Lower leg skin (tissue), 4 donors: ENCODE data around the gene ELMOD2. TPM values are rescaled to one million over a fixed set of nuclear protein-coding genes. Genes with fewer than 3 reads are reported as not detected.
A peak's percentile ranks its signal among the peaks of the same experiment; 100 is the strongest.

ENCODE experiments used
- DNase-seq, 2 donors: peaks; one replicate each; pipeline ENCODE4 v3.0.0-alpha.2; 2019; ENCODE audit warnings: low spot score in 2 of 2
- H3K4me3 ChIP-seq: fragments of 200-600 bp; sonication (generic); 2 replicates; pipeline ENCODE4 v1.5.1; 2017; ENCODE audit warnings: mild to moderate bottlenecking, low read depth; ENCODE audit not compliant: poor library complexity, severe bottlenecking
- CTCF ChIP-seq, 3 donors: fragments of 450-650 bp; IDR thresholded peaks; one replicate each; pipeline ENCODE4 v1.5.1; 2016; ENCODE audit warnings: antibody characterized with exemption in 3 of 3, mild to moderate bottlenecking in 3 of 3, moderate library complexity in 2 of 3
- POLR2A ChIP-seq, 2 donors: fragments of 450-650 bp; IDR thresholded peaks; one replicate each; pipeline ENCODE4 v1.6.1; 2016 to 2017; ENCODE audit warnings: antibody characterized with exemption in 2 of 2, mild to moderate bottlenecking in 1 of 2, moderate library complexity in 1 of 2
- WGBS, 2 donors: methylation state at CpG; one replicate each; pipeline ENCODE4 v1.1.5; 2018; 5-methylcytosine and 5-hydroxymethylcytosine counted together
- intact Hi-C: fragments of 100-400 bp; cut with DNase I; formaldehyde crosslinking; loops from one replicate; pipeline ENCODE4 v1.15.0; 2023; ENCODE audit warnings: low total_unique reads
- total RNA-seq, 4 donors: library from RNA; depleted of rRNA; stranded (reverse); fragments of >200 nt; gene quantifications; one replicate each; pipeline ENCODE4 v1.1.0, GENCODE V29; 2016

Gene ELMOD2
- total RNA-seq, 4 donors from 2014 or later = 8.3 to 19.9 (median 13.6) TPM

- TF ChIP-seq POLR2A (IDR thresholded peaks at IDR 0.05) = no peak
- no peak for TF ChIP-seq CTCF (IDR thresholded peaks at IDR 0.05)
- WGBS, 2 donors = 86 to 87% methylated on average over 4 of the region's 4 CpGs
- no peak for DNase-seq
- intact Hi-C loops = no loop called here
- no peak overlapping the region for H3K4me3 ChIP-seq
These were observed 10.0 kb downstream of the ELMOD2 start for GRCh38 chr4:140533951-140534480.

GRCh38 chr4:140556372-140557085, 32.6 kb downstream of the ELMOD2 start:
- no peak for DNase-seq
- H3K4me3 ChIP-seq = no peak overlapping the region
- WGBS, 2 donors = 80 to 81% methylated on average over 6 of the region's 6 CpGs
- intact Hi-C loops = no loop called here
- TF ChIP-seq CTCF (IDR thresholded peaks at IDR 0.05) (no peak), POLR2A (IDR thresholded peaks at IDR 0.05) (no peak)

GRCh38 chr4:140557831-140558435, 34.0 kb downstream of the ELMOD2 start:
- DNase-seq = no peak
- 85 to 90% methylated on average over 4 of the region's 4 CpGs for WGBS, 2 donors
- intact Hi-C loops = no loop called here
- TF ChIP-seq POLR2A (IDR thresholded peaks at IDR 0.05) (no peak), CTCF (IDR thresholded peaks at IDR 0.05) (no peak)
- no peak overlapping the region for H3K4me3 ChIP-seq

- TF ChIP-seq POLR2A (IDR thresholded peaks at IDR 0.05) (no peak), CTCF (IDR thresholded peaks at IDR 0.05) (no peak)
- WGBS, 2 donors = 87 to 90% methylated on average over 6 of the region's 6 CpGs
- intact Hi-C loops = no loop called here
These were observed 35.7 kb downstream of the ELMOD2 start for GRCh38 chr4:140559696-140560095.

GRCh38 chr4:140568507-140569306, 44.7 kb downstream of the ELMOD2 start, which contains the start of gene UCP1:
Gene UCP1 (minus strand): TSS chr4:140568961. CDS start chr4:140568729, 232 bp downstream.
- intact Hi-C loops = no loop called here
- 4 to 7% methylated on average over 24 to 56 of the region's 69 CpGs for WGBS, 2 donors
- H3K4me3 ChIP-seq = peak within 1 kb of the TSS; percentile 19
- DNase-seq = no peak
- no peak for TF ChIP-seq CTCF (IDR thresholded peaks at IDR 0.05)
- no peak for TF ChIP-seq POLR2A (IDR thresholded peaks at IDR 0.05)

More at GRCh38 chr4:140559696-140560095, 35.7 kb downstream of the ELMOD2 start:
- no peak overlapping the region for H3K4me3 ChIP-seq
- no peak for DNase-seq
